H7 (cell line): ENCODE data around the gene NUP214. TPM values are rescaled to one million over a fixed set of nuclear protein-coding genes. Genes with fewer than 3 reads are reported as not detected.
"Not testable (repeated sequence)": the region's sequence is repeated elsewhere in the genome, so short reads cannot be mapped to it uniquely, and the experiment has no call there.

Experiments used
- DNase-seq: peaks from one replicate; pipeline ENCODE4 v3.0.0; 2012
- H3K27me3 ChIP-seq: 2 replicates; pipeline ENCODE4 v1.6.0; 2011; ENCODE audit warnings: mild to moderate bottlenecking, low read length; ENCODE audit not compliant: control insufficient read depth, insufficient read depth
- H3K36me3 ChIP-seq: replicated peaks from 2 replicates; pipeline ENCODE4 v1.5.1; 2011; ENCODE audit warnings: low read length; ENCODE audit not compliant: control insufficient read depth, insufficient read depth
- H3K4me3 ChIP-seq: 2 replicates; pipeline ENCODE4 v1.5.1; 2011; ENCODE audit warnings: low read depth, mild to moderate bottlenecking, control low read depth, low read length, moderate library complexity; ENCODE audit not compliant: insufficient read depth
- total RNA-seq: library from RNA; depleted of rRNA; stranded (reverse); fragments of >200 nt; shearing (Covaris generic); gene quantifications from 2 replicates; pipeline ENCODE4 v1.2.3, GENCODE V29; 2014

The NUP214 gene
- total RNA-seq, 1 experiment from 2014 or later = 26.5 TPM

DNA sequence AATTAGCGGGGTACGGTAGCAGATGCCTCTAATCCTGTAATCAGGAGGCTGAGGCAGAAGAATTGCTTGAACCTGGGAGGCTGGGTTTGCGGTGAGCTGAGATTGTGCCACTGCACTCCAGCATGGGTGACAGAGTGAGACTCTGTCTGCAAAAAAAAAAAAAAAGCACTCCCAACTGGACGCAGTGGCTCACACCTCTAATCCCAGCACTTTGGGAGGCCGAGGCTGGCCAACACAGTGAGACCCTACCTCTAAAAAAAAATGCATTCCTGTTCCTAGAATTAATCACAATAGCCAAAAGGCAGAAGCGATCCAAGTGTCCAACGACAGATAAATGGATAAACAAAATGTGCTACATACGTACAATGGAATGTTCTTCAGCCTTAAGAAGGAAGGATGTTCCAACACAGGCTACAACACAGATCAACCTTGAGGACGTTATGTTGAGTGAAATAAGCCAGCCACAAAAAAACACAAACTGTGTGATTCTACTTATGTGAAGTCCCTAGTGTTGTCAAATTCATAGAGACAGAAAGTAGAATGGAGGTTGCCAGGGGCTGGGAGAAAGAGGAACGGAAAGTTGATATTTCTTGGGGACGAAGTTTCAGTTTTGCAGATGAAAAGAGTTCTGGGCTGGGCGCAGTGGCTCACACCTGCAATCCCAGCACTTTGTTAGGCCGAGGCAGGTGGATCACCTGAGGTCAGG, 137.1 kb downstream of the NUP214 start:
- no peak for DNase-seq
- Histone ChIP-seq H3K36me3 (no peaks in the 10 kb centered on the region), H3K4me3 (no peak overlapping the region), H3K27me3 (no peaks in the 10 kb centered on the region)

DNA sequence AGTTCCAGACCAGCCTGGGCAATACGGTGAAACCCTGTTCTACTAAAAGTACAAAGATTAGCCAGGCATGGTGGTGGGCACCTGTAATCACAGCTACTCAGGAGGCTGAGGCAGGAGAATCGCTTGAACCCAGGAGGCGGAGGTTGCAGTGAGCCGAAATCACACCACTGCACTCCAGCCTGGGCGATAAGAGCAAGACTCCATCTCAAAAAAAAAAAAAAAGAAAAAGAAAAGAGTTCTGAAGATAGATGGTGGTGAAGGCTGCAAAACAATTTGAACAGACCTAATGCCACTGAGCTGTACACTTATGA, 137.6 kb downstream of the NUP214 start:
- not testable (repeated sequence) for H3K27me3 ChIP-seq, H3K4me3 ChIP-seq

DNA sequence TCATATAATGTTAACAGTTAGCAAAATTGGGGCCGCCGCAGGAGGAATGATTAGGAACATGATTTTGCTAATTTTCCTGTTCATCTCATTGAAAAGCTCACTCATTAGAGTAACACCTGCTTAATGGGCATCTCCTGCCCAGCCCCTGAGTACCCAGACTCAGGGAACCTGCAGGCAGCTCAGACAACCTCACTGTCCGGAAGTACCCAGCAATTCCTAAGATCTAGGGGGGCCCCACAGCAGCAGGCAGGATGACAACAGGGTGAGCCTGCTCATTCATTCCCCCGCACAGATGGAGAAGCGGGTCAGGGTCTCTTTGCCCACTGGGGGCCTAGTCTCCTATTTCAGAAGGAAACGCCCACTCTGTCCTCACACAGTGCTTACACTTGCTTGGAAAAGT, 138.3 kb downstream of the NUP214 start:
- peak; percentile 49 for DNase-seq
- H3K4me3 ChIP-seq = no peak overlapping the region
- H3K27me3 ChIP-seq = no peaks in the 10 kb centered on the region
- H3K36me3 ChIP-seq = no peaks in the 10 kb centered on the region

More for the DNA sequence above, 137.6 kb downstream of the NUP214 start:
- not testable (repeated sequence) for DNase-seq, H3K36me3 ChIP-seq

DNA sequence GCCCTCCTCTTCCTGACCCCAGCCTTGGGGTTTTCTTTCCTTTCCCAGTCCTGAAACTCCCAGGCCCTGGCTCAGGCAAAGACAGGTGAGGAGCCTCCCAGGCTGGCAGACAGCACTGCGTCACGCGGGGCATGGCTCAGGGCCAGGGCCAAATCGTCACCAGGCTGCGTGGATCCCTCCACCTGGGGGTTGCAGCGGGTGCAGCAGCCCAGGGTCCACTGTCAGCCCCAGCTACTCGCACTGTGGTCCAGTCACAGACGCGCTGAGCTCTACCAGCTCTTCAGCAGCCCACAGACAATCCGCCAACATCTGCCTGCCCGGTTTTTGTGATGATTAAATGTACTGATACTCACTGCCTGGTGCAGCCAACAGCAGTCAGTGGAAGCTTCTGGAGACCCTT, 138.8 kb downstream of the NUP214 start:
- H3K36me3 ChIP-seq = no peaks in the 10 kb centered on the region

DNA sequence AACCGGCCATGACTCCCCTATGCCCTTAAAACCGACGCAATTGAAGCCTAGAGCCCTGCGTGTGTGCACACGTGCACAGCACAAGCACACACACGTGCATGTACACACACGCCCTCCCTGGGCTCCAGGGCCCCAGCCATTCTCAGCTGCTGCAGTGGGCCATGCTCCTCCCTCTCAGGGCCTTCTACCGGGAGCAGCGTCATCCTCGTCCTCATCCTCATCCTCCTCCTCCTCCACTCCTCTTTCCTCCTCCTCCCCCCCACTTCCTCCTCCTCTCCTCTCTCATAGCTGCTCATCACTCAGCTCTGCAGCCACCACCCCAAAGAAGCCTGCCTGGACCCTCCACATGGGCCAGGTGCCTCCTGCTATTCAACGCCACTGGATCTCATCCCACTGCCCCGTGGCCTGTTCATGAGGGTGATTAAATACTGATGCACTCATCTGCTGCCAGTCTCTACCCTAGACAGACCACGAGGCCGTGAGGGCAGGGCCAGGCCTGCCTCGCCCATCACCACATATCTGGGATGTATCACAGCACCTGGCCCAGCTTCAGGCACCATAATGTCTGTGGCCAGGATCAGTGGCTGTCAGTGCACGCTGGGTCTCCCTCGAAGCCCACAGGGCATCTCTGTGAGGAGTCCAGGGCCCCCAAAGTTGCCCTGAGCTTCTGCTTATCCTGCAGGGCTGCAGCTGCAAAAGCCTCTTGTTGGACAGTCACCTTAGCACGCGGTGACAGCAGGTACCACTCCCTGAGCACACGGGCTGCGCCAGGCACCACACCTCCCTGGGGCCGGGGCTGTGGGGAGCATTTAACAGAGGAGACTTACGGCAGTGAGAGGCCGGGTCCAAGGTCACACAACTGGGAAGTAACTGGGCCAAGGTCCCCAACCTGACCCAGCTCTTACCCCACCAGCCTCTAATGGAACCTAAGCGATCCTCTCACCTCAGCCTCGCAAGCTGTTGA, 141.2 kb downstream of the NUP214 start:
- Histone ChIP-seq H3K4me3 (no peak overlapping the region), H3K36me3 (no peaks in the 10 kb centered on the region), H3K27me3 (no peaks in the 10 kb centered on the region)
- DNase-seq = peak; percentile 37

More for the DNA sequence above, 138.8 kb downstream of the NUP214 start:
- peak; percentile 79 for DNase-seq
- no peak overlapping the region for H3K4me3 ChIP-seq
- H3K27me3 ChIP-seq = no peaks in the 10 kb centered on the region

DNA sequence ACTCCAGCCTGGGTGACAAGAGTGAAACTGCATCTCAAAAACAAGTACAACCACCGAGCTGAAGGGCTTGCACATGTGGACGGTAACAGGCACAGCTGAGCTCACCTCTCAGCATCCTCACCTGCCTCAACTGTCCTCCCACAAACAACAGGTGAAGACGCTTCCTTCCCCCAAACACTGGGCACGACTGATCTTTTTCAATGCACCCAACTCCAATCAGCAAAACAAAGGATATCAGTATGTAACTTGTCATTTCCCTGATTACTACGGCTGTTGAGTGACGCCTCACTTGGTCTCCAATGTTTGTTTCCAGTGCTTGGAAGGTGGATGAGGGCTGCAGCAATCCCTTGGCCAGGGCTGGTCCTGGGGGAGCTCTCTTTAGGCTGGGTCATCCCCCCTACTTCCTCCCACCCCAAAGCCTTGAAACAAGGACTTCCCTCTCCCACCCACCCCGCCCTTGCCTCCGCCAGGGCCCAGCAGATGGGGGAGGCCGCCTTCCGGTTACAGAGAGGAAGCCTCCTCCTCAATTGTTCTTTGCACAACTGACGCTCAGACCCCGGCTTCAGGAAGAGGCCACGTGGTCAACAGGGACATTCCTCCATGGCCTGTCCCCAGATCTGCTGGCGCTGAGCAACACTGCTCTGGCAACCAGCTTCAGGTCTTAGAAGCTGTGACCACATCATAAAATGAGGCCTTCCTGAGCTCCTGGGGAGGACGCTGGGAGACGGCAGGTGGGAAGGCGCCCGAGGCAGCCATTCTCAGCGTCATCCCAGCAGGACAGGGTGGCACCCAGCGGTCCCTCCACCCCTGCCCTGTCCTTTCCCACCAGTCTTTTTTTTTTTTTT, 145.0 kb downstream of the NUP214 start:
- Histone ChIP-seq H3K4me3 (no peak overlapping the region), H3K36me3 (no peaks in the 10 kb centered on the region), H3K27me3 (peaks cover 2% of the 10 kb centered on the region; the same call in 1 of the 2 replicates)
- DNase-seq = peak; percentile 74

DNA sequence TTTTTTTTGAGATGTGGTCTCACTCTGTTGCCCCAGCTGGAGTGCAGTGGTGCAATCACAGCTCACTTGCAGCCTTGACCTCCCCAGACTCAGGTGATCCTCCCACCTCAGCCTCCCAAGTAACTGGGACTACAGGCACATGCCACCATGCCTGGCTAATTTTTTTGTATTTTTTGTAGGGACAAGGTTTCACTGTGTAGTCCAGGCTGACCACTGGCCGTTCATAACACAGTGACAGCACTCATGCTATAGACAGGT, 145.6 kb downstream of the NUP214 start:
- DNase-seq, H3K36me3 ChIP-seq, H3K4me3 ChIP-seq, H3K27me3 ChIP-seq: not testable (repeated sequence)

DNA sequence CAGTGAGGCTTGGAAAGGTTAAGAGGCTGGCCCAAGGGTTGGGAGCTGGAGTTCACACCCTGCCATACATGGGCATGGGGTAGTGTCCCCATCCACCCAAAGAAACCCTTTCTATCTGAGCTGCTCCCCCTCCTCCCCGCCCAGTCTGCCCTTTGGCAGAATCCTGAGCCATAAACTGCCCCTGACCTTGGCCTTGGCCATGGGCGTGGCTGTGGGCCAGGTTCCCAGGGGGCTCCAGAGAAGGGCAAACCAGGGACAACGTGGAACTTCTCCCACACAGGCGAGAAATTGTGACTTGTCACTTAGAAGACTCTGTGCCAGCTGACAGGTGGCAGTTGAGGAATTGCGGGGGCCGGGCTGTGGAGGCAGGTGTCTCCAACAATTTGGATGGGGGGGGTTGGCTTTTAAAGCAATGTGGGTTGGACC, 146.1 kb downstream of the NUP214 start:
- DNase-seq = peak; percentile 35
- no peak overlapping the region for H3K4me3 ChIP-seq
- H3K27me3 ChIP-seq = peaks cover 13% of the 10 kb centered on the region
- no peaks in the 10 kb centered on the region for H3K36me3 ChIP-seq

DNA sequence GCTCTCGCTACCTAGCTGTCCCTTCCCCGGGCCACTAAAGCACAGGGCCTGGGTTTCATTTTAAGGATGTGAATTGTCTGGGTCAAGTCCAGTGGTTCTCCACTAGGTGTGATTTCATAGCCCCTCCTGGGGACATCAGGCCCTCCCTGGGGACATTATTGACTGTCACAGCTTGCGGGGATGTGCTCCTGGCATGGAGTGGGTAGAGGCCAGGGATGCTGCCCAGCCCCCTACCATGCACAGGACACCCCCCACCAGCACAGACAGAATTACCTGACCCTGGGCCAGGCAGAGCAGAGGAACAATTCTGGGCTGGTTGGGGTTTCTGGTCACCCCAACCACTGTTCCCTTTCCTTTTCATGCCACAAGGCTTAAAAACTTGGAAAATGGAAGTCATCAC, 146.8 kb downstream of the NUP214 start:
- no peak for DNase-seq
- H3K36me3 ChIP-seq = no peaks in the 10 kb centered on the region
- peaks cover 17% of the 10 kb centered on the region for H3K27me3 ChIP-seq
- H3K4me3 ChIP-seq = no peak overlapping the region

DNA sequence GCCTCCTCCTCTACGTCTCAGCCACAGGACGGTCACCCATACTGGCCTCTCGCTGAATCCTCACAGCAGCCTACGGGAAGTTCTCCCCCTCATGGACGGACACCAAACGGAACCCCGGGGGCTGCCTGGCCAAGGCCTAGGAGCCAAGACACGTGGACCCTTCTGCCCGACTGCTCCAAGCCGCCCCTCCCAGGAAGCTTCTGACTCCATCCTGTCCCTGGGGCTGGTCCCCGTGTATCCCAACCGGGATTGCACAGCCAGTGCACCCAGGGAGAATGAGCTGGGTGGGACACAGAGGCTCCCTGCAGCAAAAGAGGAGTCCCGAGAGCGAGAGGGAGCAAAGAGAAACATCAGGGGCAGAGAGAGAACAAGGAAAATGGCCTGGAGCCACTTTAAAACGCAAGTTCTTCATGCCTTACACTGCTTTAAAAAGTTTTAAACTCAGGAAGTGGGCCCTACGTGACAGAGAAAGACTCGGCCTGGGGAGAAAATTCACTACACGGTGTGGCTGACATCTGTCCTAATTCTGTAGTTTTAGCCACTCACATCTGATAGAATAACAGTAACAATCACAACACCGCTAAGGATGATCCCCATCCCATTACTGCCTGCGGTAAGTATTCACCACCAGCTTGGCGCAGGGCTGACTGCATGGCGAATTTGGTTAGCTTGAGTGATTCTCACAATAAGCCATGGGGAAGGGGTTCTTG, 147.9 kb downstream of the NUP214 start:
- H3K27me3 ChIP-seq = peaks cover 18% of the 10 kb centered on the region
- no peak overlapping the region for H3K4me3 ChIP-seq
- peak; percentile 64 for DNase-seq
- no peaks in the 10 kb centered on the region for H3K36me3 ChIP-seq

DNA sequence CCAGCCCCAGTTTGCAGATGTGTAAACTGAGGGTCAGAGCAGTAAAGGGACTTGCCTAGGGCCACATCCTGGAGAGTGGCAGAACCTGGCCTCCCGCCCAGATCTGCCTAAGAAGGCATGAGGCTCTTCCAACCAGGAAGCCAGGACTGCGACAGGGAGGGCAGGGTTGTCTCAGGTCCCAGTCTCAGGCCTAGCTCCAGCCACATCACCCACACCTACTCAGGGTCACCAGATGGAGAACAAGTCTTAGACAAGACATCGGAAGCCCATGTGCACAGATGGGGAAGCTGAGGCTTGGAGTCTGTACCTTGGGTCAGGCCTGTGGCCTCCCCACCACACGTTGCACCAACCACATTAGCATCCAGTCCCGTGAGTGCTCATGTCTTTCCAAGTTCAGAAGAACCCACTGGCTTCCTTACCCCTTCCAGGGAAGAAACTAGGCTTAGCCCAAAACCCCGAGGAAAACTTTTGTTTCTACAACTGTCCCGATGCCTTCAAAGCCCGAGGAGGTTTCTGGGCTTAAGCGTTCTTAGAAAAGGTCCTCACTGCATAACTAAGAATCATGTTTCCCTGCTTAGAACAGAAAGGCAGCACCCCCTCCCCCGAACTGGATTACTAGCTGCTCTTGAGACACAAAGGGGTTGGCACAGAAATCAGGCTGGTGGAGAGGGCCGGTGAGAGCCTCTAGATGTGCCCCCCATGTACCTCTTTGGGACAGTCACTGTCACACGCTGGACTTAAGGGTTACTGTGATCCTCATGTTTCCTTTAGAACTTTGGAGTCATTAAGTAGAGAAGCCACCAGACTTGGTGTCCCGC, 148.7 kb downstream of the NUP214 start:
- H3K36me3 ChIP-seq = no peaks in the 10 kb centered on the region
- H3K27me3 ChIP-seq = peaks cover 18% of the 10 kb centered on the region
- no peak for DNase-seq
- H3K4me3 ChIP-seq = no peak overlapping the region

DNA sequence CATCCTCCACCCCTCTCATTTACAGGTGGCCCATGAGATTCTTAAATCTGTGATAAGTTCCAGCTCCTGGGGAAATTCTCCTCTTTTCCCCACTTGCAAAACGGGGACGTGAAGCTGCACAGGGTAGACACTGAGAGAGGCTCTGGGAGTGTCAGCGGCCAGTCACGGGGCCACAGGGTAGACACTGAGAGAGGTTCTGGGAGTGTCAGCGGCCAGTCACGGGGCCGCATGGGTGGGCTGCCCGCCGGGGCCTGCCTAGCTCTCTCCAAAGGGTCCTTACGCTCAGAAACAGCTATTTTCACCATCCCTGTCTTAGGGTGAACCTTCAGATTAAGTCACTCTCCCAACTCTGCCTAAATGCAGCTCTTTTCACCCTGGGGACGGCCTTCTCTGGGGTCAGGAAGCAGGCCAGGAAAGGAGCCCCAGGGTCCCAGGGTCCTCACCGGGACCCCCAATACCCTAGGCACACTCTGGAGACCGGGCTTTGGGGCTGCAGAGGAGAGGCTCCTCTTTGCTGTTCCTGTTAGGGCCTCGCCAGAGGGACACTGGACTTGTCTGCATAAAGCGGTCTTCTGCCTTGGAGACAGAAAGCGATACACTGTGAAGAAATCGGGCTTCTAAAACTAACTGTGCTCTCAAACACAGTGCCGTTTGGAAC, 149.4 kb downstream of the NUP214 start:
- H3K4me3 ChIP-seq = no peak overlapping the region

More for the DNA sequence above, 149.4 kb downstream of the NUP214 start:
- H3K27me3 ChIP-seq = peaks cover 18% of the 10 kb centered on the region
- DNase-seq = no peak
- H3K36me3 ChIP-seq = no peaks in the 10 kb centered on the region
